ENCODE measurements around the gene SCG5. TPM values are rescaled to one million over a fixed set of nuclear protein-coding genes. Genes with fewer than 3 reads are reported as not detected.

SCG5 gene
- polyA plus RNA-seq, 1 experiment: 44.4 TPM

GRCh38 chr15:32733281-32733680 is 91.8 kb downstream of the SCG5 start:
- CTCF ChIA-PET: interaction anchor here (0.9 to 1.3 kb wide), 2 partner anchors 11 to 70 kb away, joined by 3 read pairs; no protein-coding TSS in a partner anchor
- DNase-seq (ENCODE audit: low read depth, low spot score): no peak

GRCh38 chr15:32735989-32736700 is 94.6 kb downstream of the SCG5 start:
- ChIA-PET POLR2A (interaction anchor here (0.9 to 1.1 kb wide), 2 partner anchors 74 to 83 kb away, joined by 3 to 4 read pairs; no protein-coding TSS in a partner anchor), CTCF (interaction anchor here (1.2 to 1.9 kb wide), 2 partner anchors 74 to 259 kb away, joined by 3 to 11 read pairs; no protein-coding TSS in a partner anchor)
- H3K27me3 ChIP-seq (ENCODE audit: control insufficient read depth, insufficient read depth, low read length): no peaks in the 10 kb centered on the region
- H3K4me3 ChIP-seq (ENCODE audit: low read depth, low read length): no peak overlapping the region
- no peak for DNase-seq (ENCODE audit: low read depth, low spot score)
- TF ChIP-seq CTCF (IDR thresholded peaks at IDR 0.05; ENCODE audit: low read depth, low read length): no peak
- H3K9me3 ChIP-seq (ENCODE audit: control insufficient read depth, insufficient read depth, low read length): no peaks in the 10 kb centered on the region
- no peak overlapping the region for H3K27ac ChIP-seq (ENCODE audit: low read depth, low read length)

More at GRCh38 chr15:32733281-32733680, 91.8 kb downstream of the SCG5 start:
- no peak for TF ChIP-seq CTCF (IDR thresholded peaks at IDR 0.05; ENCODE audit: low read depth, low read length)
- no peak overlapping the region for H3K4me3 ChIP-seq (ENCODE audit: low read depth, low read length)
- H3K27me3 ChIP-seq (ENCODE audit: control insufficient read depth, insufficient read depth, low read length): no peaks in the 10 kb centered on the region
- no peaks in the 10 kb centered on the region; the same call in 1 of the 2 replicates for H3K9me3 ChIP-seq (ENCODE audit: control insufficient read depth, insufficient read depth, low read length)
- POLR2A ChIA-PET: no interaction called here
- no peak overlapping the region for H3K27ac ChIP-seq (ENCODE audit: low read depth, low read length)

GRCh38 chr15:32736701-32737061 is 95.2 kb downstream of the SCG5 start:
- H3K27me3 ChIP-seq (ENCODE audit: control insufficient read depth, insufficient read depth, low read length): no peaks in the 10 kb centered on the region
- no peaks in the 10 kb centered on the region for H3K9me3 ChIP-seq (ENCODE audit: control insufficient read depth, insufficient read depth, low read length)
- H3K27ac ChIP-seq (ENCODE audit: low read depth, low read length): no peak overlapping the region
- POLR2A ChIA-PET: interaction anchor here (1.1 kb wide), 1 partner anchor 74 kb away, joined by 4 read pairs; no protein-coding TSS in a partner anchor
- no peak for TF ChIP-seq CTCF (IDR thresholded peaks at IDR 0.05; ENCODE audit: low read depth, low read length)
- H3K4me3 ChIP-seq (ENCODE audit: low read depth, low read length): no peak overlapping the region
- CTCF ChIA-PET: interaction anchor here (1.5 to 1.9 kb wide), 2 partner anchors 74 kb away, joined by 6 to 11 read pairs; no protein-coding TSS in a partner anchor
- no peak for DNase-seq (ENCODE audit: low read depth, low spot score)

GRCh38 chr15:32737304-32737703 is 95.8 kb downstream of the SCG5 start:
- H3K27me3 ChIP-seq (ENCODE audit: control insufficient read depth, insufficient read depth, low read length): no peaks in the 10 kb centered on the region
- no peaks in the 10 kb centered on the region for H3K9me3 ChIP-seq (ENCODE audit: control insufficient read depth, insufficient read depth, low read length)
- no peak for DNase-seq (ENCODE audit: low read depth, low spot score)
- H3K27ac ChIP-seq (ENCODE audit: low read depth, low read length): no peak overlapping the region
- ChIA-PET POLR2A (no interaction called here), CTCF (interaction anchor here (1.0 to 1.5 kb wide), 2 partner anchors 75 to 258 kb away, joined by 4 to 6 read pairs; no protein-coding TSS in a partner anchor)
- H3K4me3 ChIP-seq (ENCODE audit: low read depth, low read length): no peak overlapping the region
- TF ChIP-seq CTCF (IDR thresholded peaks at IDR 0.05; ENCODE audit: low read depth, low read length): no peak

GRCh38 chr15:32738666-32739065 is 97.2 kb downstream of the SCG5 start:
- ChIA-PET POLR2A (interaction anchor here (1.3 kb wide), 1 partner anchor 80 kb away, joined by 3 read pairs; no protein-coding TSS in a partner anchor), CTCF (interaction anchor here (0.6 to 0.7 kb wide), 4 partner anchors 29 to 216 kb away, joined by 3 to 12 read pairs (median 4); no protein-coding TSS in a partner anchor)
- H3K4me3 ChIP-seq (ENCODE audit: low read depth, low read length): no peak overlapping the region
- no peaks in the 10 kb centered on the region for H3K27me3 ChIP-seq (ENCODE audit: control insufficient read depth, insufficient read depth, low read length)
- no peak for DNase-seq (ENCODE audit: low read depth, low spot score)
- TF ChIP-seq CTCF (IDR thresholded peaks at IDR 0.05; ENCODE audit: low read depth, low read length): no peak
- no peaks in the 10 kb centered on the region for H3K9me3 ChIP-seq (ENCODE audit: control insufficient read depth, insufficient read depth, low read length)
- H3K27ac ChIP-seq (ENCODE audit: low read depth, low read length): no peak overlapping the region

All from AG04450 (cell line).